Mucosa of stomach (tissue), 1 donor: Measurements from ENCODE around the gene ERO1B.
"Not testable (repeated sequence)": the region's sequence is repeated elsewhere in the genome, so short reads cannot be mapped to it uniquely, and the experiment has no call there.

Experiments
- H3K27me3 ChIP-seq: one replicate; pipeline ENCODE4 v1.7.0; 2013; ENCODE audit warnings: mild to moderate bottlenecking, low read length; ENCODE audit not compliant: control insufficient read depth, insufficient read depth
- H3K36me3 ChIP-seq: one replicate; pipeline ENCODE4 v1.7.0; 2013; ENCODE audit warnings: low read length; ENCODE audit not compliant: control insufficient read depth, insufficient read depth
- H3K4me1 ChIP-seq: one replicate; pipeline ENCODE4 v1.7.0; 2013; ENCODE audit warnings: mild to moderate bottlenecking, low read length; ENCODE audit not compliant: control insufficient read depth, insufficient read depth
- H3K4me3 ChIP-seq: one replicate; pipeline ENCODE4 v1.7.0; 2013; ENCODE audit warnings: low read length
- H3K9ac ChIP-seq: one replicate; pipeline ENCODE4 v1.7.0; 2013; ENCODE audit warnings: mild to moderate bottlenecking, low read length, moderate library complexity
- H3K9me3 ChIP-seq: one replicate; pipeline ENCODE4 v1.7.0; 2013; ENCODE audit warnings: mild to moderate bottlenecking, low read length, moderate library complexity; ENCODE audit not compliant: control insufficient read depth
- donor health status: Pancreatic carcinoma.

Gene ERO1B

DNA sequence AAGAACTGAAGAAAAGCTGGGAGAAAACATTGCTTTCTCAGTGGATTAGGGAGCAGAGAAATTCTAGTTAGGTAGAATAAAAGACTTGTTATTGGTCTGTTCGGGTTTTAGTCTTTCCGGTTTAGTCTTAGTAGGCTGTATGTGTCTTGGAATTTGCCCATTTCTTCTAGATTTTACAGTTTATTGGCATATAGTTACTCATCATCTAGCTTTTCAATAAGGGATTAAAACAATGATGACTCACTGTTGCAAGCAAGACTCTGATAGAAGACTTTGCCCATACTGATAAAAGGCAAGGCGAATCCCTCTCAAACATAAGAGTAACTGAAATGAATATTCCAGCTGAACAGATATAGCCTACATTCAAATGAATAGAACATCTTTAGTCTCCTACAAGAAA lies 77.1 kb downstream of the ERO1B start:
- Histone ChIP-seq H3K4me1 (no peaks in the 10 kb centered on the region), H3K27me3 (no peaks in the 10 kb centered on the region), H3K9ac (no peak overlapping the region), H3K36me3 (no peaks in the 10 kb centered on the region), H3K4me3 (no peak overlapping the region), H3K9me3 (no peaks in the 10 kb centered on the region)

- H3K4me1 ChIP-seq: no peaks in the 10 kb centered on the region
Measured at GRCh38 chr1:236204039-236204438, 77.7 kb downstream of the ERO1B start.

GRCh38 chr1:236201786-236202185 lies 80.0 kb downstream of the ERO1B start:
- Histone ChIP-seq H3K27me3 (no peaks in the 10 kb centered on the region), H3K9me3 (no peaks in the 10 kb centered on the region), H3K9ac (no peak overlapping the region), H3K36me3 (no peaks in the 10 kb centered on the region), H3K4me3 (no peak overlapping the region), H3K4me1 (no peaks in the 10 kb centered on the region)

More at GRCh38 chr1:236204039-236204438, 77.7 kb downstream of the ERO1B start:
- no peaks in the 10 kb centered on the region for H3K36me3 ChIP-seq
- no peaks in the 10 kb centered on the region for H3K9me3 ChIP-seq
- no peak overlapping the region for H3K4me3 ChIP-seq
- no peaks in the 10 kb centered on the region for H3K27me3 ChIP-seq
- H3K9ac ChIP-seq: no peak overlapping the region

DNA sequence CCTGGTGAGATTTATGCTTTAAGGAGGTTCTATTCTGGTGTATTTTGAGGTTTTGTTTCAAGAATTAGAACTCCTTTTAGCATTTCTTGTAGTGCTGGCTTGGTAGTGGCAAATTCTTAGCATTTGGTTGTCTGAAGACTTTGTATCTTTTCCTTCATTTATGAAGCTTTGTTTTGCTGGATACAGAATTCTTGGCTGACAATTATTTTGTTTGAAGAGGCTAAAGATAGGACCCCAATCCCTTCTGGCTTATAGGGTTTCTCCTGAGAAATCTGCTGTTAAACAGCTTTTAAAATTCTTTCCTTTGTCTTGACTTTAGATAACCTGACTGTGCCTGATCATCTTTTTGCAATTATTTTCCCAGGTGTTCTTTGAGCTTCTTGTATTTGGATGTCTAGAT lies 80.8 kb downstream of the ERO1B start:
- H3K4me1 ChIP-seq: no peaks in the 10 kb centered on the region
- no peaks in the 10 kb centered on the region for H3K27me3 ChIP-seq
- no peak overlapping the region for H3K4me3 ChIP-seq
- H3K9ac ChIP-seq: no peak overlapping the region
- H3K9me3 ChIP-seq: no peaks in the 10 kb centered on the region
- no peaks in the 10 kb centered on the region for H3K36me3 ChIP-seq

- H3K4me3 ChIP-seq: no peak overlapping the region
- no peak overlapping the region for H3K9ac ChIP-seq
- no peaks in the 10 kb centered on the region for H3K4me1 ChIP-seq
- H3K27me3 ChIP-seq: no peaks in the 10 kb centered on the region
- H3K36me3 ChIP-seq: no peaks in the 10 kb centered on the region
- no peaks in the 10 kb centered on the region for H3K9me3 ChIP-seq
Measured at GRCh38 chr1:236193184-236193583, 88.6 kb downstream of the ERO1B start.

DNA sequence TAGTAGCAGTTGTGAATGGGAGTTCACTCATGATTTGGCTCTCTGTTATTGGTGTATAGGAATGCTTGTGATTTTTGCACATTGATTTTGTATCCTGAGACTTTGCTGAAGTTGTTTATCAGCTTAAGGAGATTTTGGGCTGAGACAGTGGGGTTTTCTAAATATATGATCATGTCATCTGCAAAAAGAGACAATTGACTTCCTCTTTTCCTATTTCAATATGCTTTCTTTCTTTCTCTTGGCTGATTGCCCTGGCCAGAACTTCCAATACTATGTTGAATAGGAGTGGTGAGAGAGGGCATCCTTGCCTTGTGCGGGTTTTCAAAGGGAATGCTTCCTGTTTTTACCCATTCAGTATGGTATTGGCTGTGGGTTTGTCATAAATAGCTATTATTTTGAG lies 93.7 kb downstream of the ERO1B start:
- not testable (repeated sequence) for H3K36me3 ChIP-seq, H3K4me3 ChIP-seq, H3K9me3 ChIP-seq, H3K4me1 ChIP-seq, H3K27me3 ChIP-seq, H3K9ac ChIP-seq

DNA sequence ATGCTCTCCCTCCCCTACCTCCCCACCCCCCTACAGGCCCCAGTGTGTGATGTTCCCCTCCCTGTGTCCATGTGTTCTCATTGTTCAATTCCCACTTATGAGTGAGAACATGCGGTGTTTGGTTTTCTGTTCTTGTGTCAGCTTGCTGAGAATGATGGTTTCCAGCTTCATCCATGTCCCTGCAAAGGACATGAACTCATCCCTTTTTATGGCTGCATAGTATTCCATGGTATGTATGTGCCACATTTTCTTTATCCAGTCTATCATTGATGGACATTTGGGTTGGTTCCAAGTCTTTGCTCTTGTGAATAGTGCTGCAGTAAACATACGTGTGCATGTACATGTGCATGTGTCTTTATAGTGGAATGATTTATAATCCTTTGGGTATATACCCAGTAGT lies 95.3 kb downstream of the ERO1B start:
- H3K27me3 ChIP-seq, H3K9ac ChIP-seq, H3K9me3 ChIP-seq, H3K4me1 ChIP-seq, H3K36me3 ChIP-seq, H3K4me3 ChIP-seq: not testable (repeated sequence)

DNA sequence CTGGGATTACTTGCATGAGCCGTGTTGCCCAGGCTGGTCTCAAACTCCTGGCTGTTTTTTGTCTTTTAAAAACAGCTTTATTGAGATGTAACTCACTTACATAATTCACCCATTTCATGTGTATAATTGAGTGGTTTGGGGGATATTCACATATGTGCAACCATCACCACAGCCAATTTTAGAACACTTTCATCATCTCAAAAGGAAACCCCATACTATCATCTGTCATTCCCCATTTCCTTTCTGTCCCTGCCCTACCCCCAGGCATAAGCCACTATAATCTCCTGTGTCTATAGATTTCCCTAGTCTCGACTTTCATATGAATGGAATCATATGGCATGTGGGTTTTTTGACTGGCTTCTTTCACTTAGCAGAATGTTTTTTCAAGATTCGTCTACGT lies 96.1 kb downstream of the ERO1B start:
- no peaks in the 10 kb centered on the region for H3K27me3 ChIP-seq
- H3K9ac ChIP-seq: no peak overlapping the region
- no peaks in the 10 kb centered on the region for H3K36me3 ChIP-seq
- H3K4me3 ChIP-seq: no peak overlapping the region
- H3K4me1 ChIP-seq: no peaks in the 10 kb centered on the region
- H3K9me3 ChIP-seq: no peaks in the 10 kb centered on the region

- Histone ChIP-seq H3K36me3 (no peaks in the 10 kb centered on the region), H3K9me3 (no peaks in the 10 kb centered on the region), H3K4me1 (no peaks in the 10 kb centered on the region), H3K4me3 (no peak overlapping the region), H3K9ac (no peak overlapping the region), H3K27me3 (no peaks in the 10 kb centered on the region)
Measured at GRCh38 chr1:236181059-236181458, 100.7 kb downstream of the ERO1B start.

GRCh38 chr1:236179634-236180033 lies 102.1 kb downstream of the ERO1B start:
- no peaks in the 10 kb centered on the region for H3K9me3 ChIP-seq
- no peak overlapping the region for H3K9ac ChIP-seq
- H3K4me1 ChIP-seq: no peaks in the 10 kb centered on the region
- H3K4me3 ChIP-seq: no peak overlapping the region
- no peaks in the 10 kb centered on the region for H3K27me3 ChIP-seq
- no peaks in the 10 kb centered on the region for H3K36me3 ChIP-seq

- Histone ChIP-seq H3K27me3 (no peaks in the 10 kb centered on the region), H3K4me3 (no peak overlapping the region), H3K9ac (no peak overlapping the region), H3K9me3 (no peaks in the 10 kb centered on the region), H3K4me1 (no peaks in the 10 kb centered on the region), H3K36me3 (no peaks in the 10 kb centered on the region)
Measured at GRCh38 chr1:236176337-236177336, 105.1 kb downstream of the ERO1B start.

- Histone ChIP-seq H3K9ac (no peak overlapping the region), H3K4me1 (no peaks in the 10 kb centered on the region), H3K36me3 (no peaks in the 10 kb centered on the region), H3K4me3 (no peak overlapping the region), H3K9me3 (no peaks in the 10 kb centered on the region), H3K27me3 (no peaks in the 10 kb centered on the region)
Measured at GRCh38 chr1:236175642-236176336, 106.0 kb downstream of the ERO1B start.
